AG09319 (cell line): ENCODE results near the gene NR2F6.
"Not testable (repeated sequence)": the region's sequence is repeated elsewhere in the genome, so short reads cannot be mapped to it uniquely, and the experiment has no call there.

ENCODE experiments used
- DNase-seq: peaks from one replicate; pipeline ENCODE4 v3.0.0-alpha.2; 2010; ENCODE audit warnings: low read depth; ENCODE audit errors: extremely low read depth
- TF ChIP-seq, protein P1 (sequence below): IDR thresholded peaks from 2 replicates; pipeline ENCODE4 v1.5.1; 2011; ENCODE audit warnings: low read depth, mild to moderate bottlenecking, inconsistent platforms, low read length, moderate library complexity

Gene NR2F6

DNA sequence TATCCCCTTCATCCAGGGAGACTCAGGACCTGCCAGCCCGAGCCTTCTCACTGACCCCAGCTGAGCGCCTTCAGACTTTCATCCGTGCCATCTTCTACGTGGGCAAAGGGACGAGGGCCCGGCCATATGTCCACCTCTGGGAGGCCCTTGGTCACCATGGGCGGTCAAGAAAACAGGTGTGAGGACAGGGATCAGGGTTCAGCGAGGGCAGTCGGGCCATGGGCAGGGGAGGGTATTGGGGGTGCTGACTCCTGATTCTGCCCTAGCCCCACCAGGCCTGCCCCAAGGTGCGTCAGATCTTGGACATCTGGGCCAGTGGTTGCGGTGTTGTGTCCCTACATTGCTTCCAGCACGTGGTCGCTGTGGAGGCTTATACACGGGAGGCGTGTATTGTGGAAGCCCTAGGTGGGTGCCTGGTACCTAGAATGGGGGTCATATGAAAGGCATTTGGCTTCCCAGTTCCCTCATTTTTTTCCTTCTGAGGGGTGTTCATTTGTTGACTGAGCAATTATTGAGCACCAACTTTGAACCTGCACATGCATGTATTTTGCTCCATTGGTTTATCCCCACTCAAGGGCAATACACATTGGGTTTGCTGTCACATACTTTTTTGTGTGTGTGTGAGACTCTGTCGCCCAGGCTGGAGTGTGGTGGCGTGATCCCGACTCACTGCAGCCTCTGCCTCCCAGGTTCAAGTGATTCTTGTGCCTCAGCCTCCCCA, 39.9 kb upstream of the NR2F6 start:
- TF ChIP-seq, protein P1, sequence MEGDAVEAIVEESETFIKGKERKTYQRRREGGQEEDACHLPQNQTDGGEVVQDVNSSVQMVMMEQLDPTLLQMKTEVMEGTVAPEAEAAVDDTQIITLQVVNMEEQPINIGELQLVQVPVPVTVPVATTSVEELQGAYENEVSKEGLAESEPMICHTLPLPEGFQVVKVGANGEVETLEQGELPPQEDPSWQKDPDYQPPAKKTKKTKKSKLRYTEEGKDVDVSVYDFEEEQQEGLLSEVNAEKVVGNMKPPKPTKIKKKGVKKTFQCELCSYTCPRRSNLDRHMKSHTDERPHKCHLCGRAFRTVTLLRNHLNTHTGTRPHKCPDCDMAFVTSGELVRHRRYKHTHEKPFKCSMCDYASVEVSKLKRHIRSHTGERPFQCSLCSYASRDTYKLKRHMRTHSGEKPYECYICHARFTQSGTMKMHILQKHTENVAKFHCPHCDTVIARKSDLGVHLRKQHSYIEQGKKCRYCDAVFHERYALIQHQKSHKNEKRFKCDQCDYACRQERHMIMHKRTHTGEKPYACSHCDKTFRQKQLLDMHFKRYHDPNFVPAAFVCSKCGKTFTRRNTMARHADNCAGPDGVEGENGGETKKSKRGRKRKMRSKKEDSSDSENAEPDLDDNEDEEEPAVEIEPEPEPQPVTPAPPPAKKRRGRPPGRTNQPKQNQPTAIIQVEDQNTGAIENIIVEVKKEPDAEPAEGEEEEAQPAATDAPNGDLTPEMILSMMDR: no peak

DNA sequence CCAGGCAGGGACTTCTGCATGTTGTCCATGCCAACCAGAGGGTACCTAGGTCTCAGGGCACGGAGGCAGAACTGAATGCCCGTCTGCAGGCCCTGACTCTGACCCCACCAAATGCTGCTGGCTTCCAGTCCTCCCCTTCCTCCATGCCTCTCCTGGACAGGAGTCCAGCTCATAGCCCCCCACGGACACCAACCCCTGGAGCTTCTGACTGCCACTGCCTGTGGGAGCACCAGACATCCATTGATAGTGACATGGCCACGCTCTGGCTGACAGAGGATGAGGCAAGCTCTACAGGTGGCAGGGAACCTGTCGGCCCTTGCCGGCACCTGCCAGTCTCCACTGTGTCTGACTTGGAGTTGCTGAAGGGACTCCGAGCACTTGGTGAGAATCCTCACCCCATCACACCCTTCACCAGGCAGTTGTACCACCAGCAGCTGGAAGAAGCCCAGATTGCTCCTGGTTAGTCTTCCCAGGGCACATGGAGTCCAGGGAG, 37.8 kb upstream of the NR2F6 start:
- DNase-seq: no peak
- TF ChIP-seq, protein P1: no peak

More for the DNA sequence above, 39.9 kb upstream of the NR2F6 start:
- no peak for DNase-seq

DNA sequence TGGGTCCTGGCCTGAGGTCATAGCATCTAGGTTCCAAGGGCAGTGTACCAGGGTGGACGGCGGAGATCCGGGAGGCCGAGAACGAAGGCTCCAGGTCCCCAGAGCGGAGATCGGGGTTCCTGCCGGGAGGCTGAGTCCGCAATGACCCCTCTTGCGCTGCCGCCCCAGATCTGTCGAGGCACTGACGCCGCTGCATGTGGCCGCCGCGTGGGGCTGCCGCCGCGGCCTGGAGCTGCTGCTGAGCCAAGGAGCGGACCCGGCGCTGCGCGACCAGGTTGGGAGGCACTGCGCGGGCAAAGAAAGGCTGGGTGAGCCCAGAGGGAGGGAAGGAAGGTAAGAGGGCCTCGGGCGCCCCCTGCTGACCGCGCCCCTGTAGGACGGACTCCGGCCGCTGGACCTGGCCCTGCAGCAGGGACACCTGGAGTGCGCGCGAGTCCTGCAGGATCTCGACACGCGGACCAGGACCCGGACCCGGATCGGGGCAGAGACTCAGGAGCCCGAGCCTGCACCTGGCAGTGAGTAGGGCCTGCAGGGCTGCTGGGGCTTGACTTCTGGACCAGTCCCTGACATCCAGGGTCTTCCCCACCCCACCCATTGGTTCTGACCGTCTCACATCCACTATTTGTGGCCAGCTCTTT, 36.9 kb upstream of the NR2F6 start:
- TF ChIP-seq, protein P1: peak; percentile 81
- DNase-seq: no peak

DNA sequence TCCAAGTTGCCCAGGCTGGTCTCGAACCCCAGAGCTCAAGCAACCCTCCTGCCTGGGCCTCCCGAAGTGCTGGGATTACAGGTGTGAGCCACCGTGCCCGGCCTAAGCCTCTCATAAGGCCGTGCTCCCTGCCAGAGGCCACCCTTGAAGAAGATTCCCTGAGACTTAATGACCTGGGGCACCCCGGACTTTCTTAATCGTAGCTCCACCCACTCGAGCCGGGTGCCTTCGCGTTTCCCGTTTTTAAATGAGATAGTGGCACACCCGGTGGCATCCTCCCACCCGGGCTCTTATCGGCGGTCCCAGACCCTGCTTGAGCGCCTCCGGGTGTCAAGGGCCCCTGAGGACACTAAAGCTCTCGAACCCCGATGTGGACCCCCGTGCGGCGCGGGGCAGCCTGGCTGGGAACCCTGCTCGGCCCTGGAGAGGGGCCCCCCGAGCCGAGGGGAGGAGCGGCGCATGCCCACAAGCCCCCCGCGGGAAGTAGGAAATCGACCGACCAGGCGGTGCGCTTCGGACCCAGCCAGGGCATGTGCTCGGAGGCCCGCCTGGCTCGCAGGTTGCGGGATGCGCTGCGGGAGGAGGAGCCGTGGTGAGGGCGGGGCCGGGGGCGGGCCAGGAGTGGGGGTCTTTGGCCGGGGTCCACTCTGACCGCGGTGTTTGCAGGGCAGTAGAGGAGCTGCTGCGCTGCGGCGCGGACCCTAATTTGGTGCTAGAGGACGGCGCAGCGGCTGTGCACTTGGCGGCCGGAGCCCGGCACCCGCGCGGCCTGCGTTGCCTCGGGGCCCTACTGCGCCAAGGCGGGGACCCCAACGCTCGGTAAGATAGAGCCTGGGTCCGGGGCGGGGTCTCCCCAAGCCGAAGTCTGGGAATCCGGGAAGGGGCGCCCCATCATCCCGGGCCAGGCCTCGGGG, 35.9 kb upstream of the NR2F6 start, which contains the start of gene ANKLE1:
ANKLE1 (plus strand) TSS at position 511 of the 914 bp plus-strand sequence; CDS start at position 531, 20 bp downstream.
- TF ChIP-seq, protein P1: no peak
- no peak for DNase-seq

DNA sequence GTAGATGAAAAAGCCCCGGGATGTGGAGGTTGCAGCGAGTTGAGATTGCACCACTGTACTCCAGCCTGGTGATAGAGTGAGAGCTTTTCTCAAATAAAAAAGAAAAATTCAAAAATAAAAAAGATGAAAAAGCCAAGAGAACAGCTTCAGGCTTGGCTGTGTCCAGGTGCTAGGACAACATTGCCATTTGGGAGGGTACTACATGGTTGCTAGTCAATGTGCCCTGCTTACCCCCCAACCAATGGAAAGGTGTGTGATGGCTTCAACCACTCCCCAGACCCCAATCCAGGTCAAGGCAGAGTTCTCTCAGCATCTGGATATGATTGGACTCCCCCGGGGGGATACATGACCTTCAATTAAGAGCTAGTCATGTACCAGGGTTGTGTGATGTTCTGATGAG, 33.7 kb upstream of the NR2F6 start:
- TF ChIP-seq, protein P1: no peak
- DNase-seq: no peak

DNA sequence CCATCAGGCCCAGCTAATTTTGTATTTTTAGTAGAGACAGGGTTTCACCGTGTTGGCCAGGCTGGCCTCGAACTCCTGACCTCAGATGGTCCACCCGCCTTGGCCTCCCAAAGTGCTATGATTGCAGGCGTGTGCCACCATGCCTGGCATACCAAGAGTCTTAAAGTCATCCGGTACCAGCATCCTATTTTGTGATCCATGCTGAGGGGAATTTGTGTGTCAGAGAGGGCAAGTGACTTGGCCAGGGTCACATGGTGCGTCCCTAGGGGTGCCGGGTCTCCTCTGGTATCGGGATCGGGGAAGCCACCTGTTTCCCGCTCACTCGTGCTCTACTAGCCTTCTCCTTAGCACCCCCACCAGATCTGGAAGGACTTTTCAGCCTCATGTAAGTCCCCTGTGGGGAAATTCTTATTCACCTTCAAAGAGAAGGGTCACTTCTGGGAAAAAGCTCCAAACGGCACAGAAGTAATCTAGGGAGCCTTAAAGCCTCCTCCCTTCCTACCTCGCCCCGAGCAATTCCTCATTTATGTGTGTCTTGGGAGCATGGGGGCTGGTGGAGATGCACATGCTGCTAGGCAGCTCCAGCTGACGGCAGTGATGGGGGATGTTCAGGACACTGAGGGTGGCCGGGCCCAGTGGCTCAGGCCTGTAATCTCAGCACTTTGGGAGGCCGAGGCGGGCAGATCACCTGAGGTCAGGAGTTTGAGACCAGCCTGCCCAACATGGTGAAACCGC, 29.9 kb upstream of the NR2F6 start:
- no peak for DNase-seq
- TF ChIP-seq, protein P1: no peak

DNA sequence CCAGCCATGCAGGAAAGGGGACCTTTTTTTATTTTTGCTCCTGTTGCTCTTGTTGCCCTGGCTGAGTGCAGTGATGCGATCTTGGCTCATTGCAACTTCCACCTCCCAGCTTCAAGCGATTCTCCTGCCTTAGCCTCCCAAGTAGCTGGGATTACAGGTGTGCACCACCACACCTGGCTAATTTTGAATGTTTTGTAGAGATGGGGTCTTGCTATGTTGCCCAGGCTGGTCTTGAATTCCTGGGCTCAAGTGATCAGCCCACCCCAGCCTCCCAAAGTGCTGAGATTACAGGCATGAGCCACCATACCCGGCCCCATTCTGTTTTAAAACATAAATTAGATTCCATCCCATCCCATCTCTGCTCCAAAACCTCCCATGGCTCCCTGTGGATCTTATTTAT, 29.2 kb upstream of the NR2F6 start:
- not testable (repeated sequence) for DNase-seq
